NCI-H524 treated with DMSO at 0.1 percent for 48 hours (cell line): ENCODE measurements around the gene G0S2.

Source experiments
- DNase-seq: peaks from one replicate; lab custom pipeline; 2025; lab: John Stamatoyannopoulos, UW

G0S2 gene

GRCh38 chr1:209720326-209720725 lies 45.1 kb downstream of the G0S2 start:
- no peak for DNase-seq

GRCh38 chr1:209720826-209721225 lies 45.6 kb downstream of the G0S2 start:
- no peak for DNase-seq

GRCh38 chr1:209721323-209721722 lies 46.1 kb downstream of the G0S2 start:
- no peak for DNase-seq

GRCh38 chr1:209723265-209723664 lies 48.1 kb downstream of the G0S2 start:
- DNase-seq = no peak

GRCh38 chr1:209723756-209724693 lies 48.8 kb downstream of the G0S2 start:
- DNase-seq = no peak
